ENCODE measurements around the gene ATP11A. TPM values are rescaled to one million over a fixed set of nuclear protein-coding genes. Genes with fewer than 3 reads are reported as not detected.

Gene ATP11A
- total RNA-seq, 3 donors from 2014 or later: 22.1 to 27.2 (median 26.8) TPM

DNA sequence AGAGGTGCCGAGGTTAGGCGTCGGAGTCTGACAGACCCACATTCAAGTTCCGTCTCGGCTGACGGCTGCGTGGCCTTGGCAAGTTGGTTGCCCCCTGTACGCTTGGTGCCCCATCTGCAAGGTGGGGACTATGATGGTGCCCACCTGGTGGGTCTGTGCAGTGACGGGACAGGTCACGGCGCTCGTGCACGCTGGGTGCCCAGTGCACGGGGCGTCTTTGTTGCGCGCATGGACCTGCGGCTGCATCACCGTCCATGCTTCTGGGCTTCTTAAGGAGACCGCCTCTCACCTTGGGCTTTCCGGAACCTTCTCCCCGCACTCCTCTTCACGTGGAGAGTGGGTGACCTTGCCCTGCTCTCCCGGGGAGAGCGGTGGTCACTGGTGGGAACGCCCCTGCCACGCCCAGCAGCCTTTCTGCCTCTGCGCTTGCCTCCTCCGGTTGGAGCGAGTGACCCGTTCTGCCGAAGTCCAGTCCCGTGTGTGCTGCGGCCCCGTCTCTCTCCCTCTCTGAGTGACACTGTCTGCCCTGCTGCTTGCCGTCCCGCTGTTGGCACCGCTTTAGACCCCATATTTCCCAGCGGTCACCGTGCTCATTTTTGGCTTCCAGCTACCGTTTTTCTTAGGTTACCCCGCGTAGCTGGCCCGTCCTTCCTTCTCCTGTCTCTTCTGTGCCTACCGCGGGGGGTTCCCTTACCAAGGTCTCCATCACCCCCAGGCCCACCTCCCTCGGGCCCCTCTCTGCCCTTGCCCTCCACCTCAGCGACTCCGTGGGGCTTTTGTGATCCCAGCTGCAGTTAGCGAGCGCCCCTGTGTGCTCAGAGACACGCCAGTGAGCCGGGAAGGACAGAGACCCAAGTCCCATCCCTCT is 6.4 kb downstream of the ATP11A start:
- Histone ChIP-seq H3K9me3 (no peaks in the 10 kb centered on the region), H3K27ac (no peak overlapping the region), H3K27me3 (no peaks in the 10 kb centered on the region), H3K36me3 (no peaks in the 10 kb centered on the region), H3K4me3 (no peak overlapping the region), H3K4me1 (peaks cover 0 to 12% of the 10 kb centered on the region in 2 donors)
- DNase-seq (ENCODE audit: low spot score in 2 of 2): peak in 1 of 2 donors; percentile 40
- intact Hi-C loops (cut with DNase I; ENCODE audit: low total_unique reads): no loop called here
- TF ChIP-seq POLR2AphosphoS5 (IDR thresholded peaks at IDR 0.05) (no peak), POLR2A (IDR thresholded peaks at IDR 0.05) (no peak)
- TF ChIP-seq, protein P1, sequence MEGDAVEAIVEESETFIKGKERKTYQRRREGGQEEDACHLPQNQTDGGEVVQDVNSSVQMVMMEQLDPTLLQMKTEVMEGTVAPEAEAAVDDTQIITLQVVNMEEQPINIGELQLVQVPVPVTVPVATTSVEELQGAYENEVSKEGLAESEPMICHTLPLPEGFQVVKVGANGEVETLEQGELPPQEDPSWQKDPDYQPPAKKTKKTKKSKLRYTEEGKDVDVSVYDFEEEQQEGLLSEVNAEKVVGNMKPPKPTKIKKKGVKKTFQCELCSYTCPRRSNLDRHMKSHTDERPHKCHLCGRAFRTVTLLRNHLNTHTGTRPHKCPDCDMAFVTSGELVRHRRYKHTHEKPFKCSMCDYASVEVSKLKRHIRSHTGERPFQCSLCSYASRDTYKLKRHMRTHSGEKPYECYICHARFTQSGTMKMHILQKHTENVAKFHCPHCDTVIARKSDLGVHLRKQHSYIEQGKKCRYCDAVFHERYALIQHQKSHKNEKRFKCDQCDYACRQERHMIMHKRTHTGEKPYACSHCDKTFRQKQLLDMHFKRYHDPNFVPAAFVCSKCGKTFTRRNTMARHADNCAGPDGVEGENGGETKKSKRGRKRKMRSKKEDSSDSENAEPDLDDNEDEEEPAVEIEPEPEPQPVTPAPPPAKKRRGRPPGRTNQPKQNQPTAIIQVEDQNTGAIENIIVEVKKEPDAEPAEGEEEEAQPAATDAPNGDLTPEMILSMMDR (IDR thresholded peaks at IDR 0.05): no peak

- intact Hi-C loops (cut with DNase I; ENCODE audit: low total_unique reads): no loop called here
- no peaks in the 10 kb centered on the region for H3K36me3 ChIP-seq
- no peak for DNase-seq (ENCODE audit: low spot score in 2 of 2)
- no peak overlapping the region for H3K27ac ChIP-seq
- no peaks in the 10 kb centered on the region for H3K27me3 ChIP-seq
- peaks cover 0 to 7% of the 10 kb centered on the region in 2 donors for H3K4me1 ChIP-seq
- TF ChIP-seq POLR2AphosphoS5 (IDR thresholded peaks at IDR 0.05): no peak
- TF ChIP-seq, protein P1 (IDR thresholded peaks at IDR 0.05): no peak
- no peak for TF ChIP-seq POLR2A (IDR thresholded peaks at IDR 0.05)
- H3K4me3 ChIP-seq: no peak overlapping the region
- no peaks in the 10 kb centered on the region for H3K9me3 ChIP-seq
These were observed 7.1 kb downstream of the ATP11A start for GRCh38 chr13:112696869-112697465.

DNA sequence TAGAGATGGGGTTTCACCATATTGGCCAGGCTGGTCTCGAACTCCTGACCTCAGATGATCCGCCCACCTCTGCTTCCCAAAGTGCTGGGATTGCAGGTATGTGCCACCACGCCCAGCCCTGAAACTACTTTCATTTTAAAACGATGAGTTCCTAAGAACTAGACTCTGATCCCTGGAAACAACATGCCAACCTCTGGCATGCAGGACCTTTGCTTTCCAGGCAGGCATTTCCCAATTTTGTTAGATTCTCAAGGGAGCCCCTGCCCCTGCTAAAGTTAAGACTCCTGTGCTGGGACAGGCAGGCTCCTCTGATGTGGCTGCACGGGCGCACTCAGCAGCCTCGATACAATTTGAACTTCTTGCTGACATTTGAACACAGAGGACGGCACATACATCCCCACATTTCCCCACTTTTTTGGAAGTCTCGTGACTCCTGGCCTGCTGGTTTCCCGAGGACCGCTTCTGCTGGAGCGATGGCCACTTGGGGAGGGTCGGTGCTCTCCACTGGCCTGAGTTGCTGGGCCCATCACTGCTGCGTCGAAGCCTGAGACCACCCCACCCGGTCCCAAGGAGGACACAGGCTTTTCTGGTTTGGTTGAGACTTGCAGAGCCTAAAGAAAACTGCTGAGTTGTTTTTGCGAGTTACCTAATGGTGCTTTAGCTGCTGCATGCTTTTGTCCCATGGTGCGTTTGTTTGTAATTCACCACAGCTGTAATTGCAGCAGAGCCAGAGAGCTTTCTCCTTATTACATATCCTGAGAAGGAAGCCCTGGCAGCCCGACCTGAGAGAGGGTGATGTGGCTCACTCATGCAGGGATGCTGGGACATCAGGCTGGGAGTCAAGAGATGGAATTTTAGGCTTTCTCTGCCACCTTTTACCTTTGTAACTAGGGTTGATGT is 8.2 kb downstream of the ATP11A start:
- H3K4me3 ChIP-seq: peak overlapping the region in 1 of 3 donors; percentile 15
- no peaks in the 10 kb centered on the region for H3K27me3 ChIP-seq
- peak overlapping the region in 1 of 2 donors; percentile 32 for H3K27ac ChIP-seq
- H3K36me3 ChIP-seq: no peaks in the 10 kb centered on the region
- peak in 1 of 2 donors; percentile 22 for DNase-seq (ENCODE audit: low spot score in 2 of 2)
- H3K9me3 ChIP-seq: no peaks in the 10 kb centered on the region
- TF ChIP-seq POLR2A (IDR thresholded peaks at IDR 0.05) (no peak), POLR2AphosphoS5 (IDR thresholded peaks at IDR 0.05) (no peak)
- TF ChIP-seq, protein P1 (IDR thresholded peaks at IDR 0.05): no peak
- intact Hi-C loops (cut with DNase I; ENCODE audit: low total_unique reads): no loop called here
- H3K4me1 ChIP-seq: no peaks in the 10 kb centered on the region

- intact Hi-C loops (cut with DNase I; ENCODE audit: low total_unique reads): no loop called here
- no peak for DNase-seq (ENCODE audit: low spot score in 2 of 2)
- Histone ChIP-seq H3K4me3 (no peak overlapping the region), H3K9me3 (no peaks in the 10 kb centered on the region), H3K27ac (no peak overlapping the region), H3K36me3 (no peaks in the 10 kb centered on the region), H3K27me3 (no peaks in the 10 kb centered on the region), H3K4me1 (no peaks in the 10 kb centered on the region)
- TF ChIP-seq POLR2A (IDR thresholded peaks at IDR 0.05): no peak
- TF ChIP-seq POLR2AphosphoS5 (IDR thresholded peaks at IDR 0.05): no peak
- TF ChIP-seq, protein P1 (IDR thresholded peaks at IDR 0.05): no peak
These were observed 9.6 kb downstream of the ATP11A start for GRCh38 chr13:112699322-112699918.
